Stimulated activated CD8-positive, alpha-beta memory T cell treated with anti-CD3 and anti-CD28 coated beads, Interleukin-12 subunit alpha, Interleukin-12 subunit beta, amount 100 ng/mL, for 4 hours (primary cell): Measurements from ENCODE around the gene P2RX7.
"Not testable (repeated sequence)": the region's sequence is repeated elsewhere in the genome, so short reads cannot be mapped to it uniquely, and the experiment has no call there.

Experiments
- DNase-seq: peaks from one replicate; pipeline ENCODE4 v3.0.0-alpha.2; 2020; ENCODE audit warnings: low read depth

Gene P2RX7

DNA sequence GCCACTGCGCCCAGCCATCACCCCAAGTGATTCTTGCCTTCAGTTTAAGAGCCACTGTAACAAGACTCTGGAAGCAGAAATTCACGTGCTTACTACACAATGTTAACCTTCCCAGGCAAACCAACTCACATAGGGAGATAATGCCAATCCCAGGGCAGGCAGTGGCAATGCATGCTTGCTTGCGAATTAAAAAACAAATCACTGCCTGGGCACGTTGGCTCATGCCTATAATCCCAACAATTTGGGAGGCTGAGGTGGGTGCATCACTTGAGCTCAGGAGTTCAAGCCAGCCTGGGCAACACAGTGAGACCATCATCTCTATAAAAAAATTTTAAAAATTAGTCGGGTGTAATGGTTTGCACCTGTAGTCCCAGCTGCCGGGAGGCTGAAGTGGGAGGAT is 39.5 kb downstream of the P2RX7 start:
- DNase-seq: no peak

GRCh38 chr12:121175383-121176119 is 42.9 kb downstream of the P2RX7 start:
- DNase-seq: no peak

DNA sequence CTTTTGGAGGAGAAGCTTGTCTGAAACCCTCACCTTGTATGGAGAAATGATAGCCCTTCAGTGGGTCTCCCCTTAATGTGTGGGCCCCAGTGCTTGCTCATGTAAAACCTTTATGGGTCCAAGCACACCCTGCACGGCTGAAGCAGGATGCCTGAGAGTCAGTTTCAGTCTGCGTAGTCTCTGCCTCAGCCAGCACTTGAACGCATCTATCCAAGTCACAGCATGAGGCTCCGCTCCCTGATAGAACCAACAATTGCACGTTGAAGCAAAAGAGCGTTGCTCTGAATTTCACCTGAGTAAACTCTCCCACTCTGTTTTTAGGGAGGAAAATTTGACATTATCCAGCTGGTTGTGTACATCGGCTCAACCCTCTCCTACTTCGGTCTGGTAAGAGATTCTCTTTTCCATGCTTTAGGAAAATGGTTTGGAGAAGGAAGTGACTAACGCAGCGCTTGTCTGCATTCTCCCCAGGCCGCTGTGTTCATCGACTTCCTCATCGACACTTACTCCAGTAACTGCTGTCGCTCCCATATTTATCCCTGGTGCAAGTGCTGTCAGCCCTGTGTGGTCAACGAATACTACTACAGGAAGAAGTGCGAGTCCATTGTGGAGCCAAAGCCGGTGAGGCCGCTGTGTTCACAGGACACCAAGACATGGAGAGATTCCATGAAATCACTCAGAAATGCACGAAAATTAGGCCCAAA is 44.3 kb downstream of the P2RX7 start:
- DNase-seq: no peak

- no peak for DNase-seq
Measured at GRCh38 chr12:121181181-121181580, 48.5 kb downstream of the P2RX7 start.

DNA sequence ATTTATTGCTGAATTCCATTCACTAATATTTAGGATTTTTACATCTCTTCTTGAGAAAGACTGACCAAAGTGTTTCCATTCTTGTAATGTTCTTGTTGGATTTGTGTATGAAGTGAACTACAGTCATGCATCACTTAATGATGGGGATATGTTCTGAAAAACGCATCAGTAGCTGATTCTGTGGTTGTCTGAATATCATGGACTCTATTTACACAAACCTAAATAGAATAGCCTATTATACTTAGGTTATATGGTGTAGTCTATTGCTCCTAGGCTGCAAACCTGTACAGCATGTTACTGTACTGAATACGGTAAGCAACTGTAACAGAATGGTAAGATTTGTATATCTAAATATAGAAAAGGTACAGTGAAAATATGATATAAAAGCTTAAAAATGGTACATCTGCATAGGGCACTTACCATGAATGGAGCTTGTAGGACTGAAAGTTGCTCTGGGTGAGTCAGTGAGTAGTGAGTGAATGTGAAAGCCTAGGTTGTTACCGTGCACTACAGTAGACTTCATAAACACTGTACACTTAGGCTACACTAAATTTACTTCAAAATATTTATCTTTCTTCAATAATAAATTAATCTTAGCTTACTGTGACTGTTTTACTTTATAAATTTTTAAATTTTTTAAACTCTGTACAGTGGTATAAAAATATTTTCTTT is 49.7 kb downstream of the P2RX7 start:
- DNase-seq: no peak

GRCh38 chr12:121184425-121184824 is 51.7 kb downstream of the P2RX7 start:
- DNase-seq: no peak

- DNase-seq: no peak
Measured at GRCh38 chr12:121184984-121185889, 52.6 kb downstream of the P2RX7 start.

GRCh38 chr12:121186826-121187225 is 54.1 kb downstream of the P2RX7 start:
- DNase-seq: no peak

- no peak for DNase-seq
Measured at GRCh38 chr12:121187501-121187900, 54.8 kb downstream of the P2RX7 start.

GRCh38 chr12:121188227-121188626 is 55.6 kb downstream of the P2RX7 start:
- DNase-seq: no peak

DNA sequence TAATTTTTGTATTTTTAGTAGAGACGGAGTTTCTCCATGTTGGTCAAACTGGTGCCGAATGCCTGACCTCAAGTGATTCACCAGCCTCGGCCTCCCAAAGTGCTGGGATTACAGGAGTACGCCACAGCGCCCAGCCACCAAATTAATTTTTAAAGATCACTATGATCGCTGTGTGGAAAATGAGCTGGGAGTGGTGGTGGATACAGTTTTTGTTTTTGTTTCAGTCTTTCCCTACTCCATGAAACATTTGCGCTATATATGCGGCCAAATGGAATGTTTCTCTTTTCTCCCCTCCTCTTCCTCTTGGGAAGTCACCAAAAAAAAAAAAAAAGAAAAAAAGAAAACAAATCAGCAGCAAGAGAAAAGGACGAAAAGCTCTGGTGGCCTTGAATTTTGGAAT is 56.5 kb downstream of the P2RX7 start:
- DNase-seq: no peak

- DNase-seq: no peak
Measured at GRCh38 chr12:121189619-121190155, 57.0 kb downstream of the P2RX7 start.

DNA sequence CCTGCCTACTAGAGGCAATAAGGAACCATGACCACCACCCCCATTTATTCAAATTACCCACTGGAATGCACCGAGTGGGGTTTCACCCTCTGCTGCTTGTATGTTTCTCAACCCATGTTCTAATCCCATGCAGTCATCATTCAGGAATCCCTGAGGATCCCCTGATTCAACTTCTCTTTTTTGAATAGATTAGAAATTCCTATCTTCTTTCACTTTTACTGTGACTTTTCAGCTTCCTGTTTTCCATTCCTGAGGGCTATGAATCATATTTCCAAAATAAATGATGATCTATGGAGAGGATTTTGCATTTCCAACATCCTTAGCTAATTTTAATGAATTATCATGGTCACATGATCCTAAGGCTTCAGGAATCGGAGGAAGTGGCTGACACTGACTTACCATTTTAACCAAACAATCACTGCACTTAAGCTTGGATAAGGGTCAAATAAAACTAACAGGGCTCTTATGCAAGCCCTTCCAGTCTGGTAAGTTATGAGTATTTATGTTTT is 57.9 kb downstream of the P2RX7 start:
- DNase-seq: no peak

DNA sequence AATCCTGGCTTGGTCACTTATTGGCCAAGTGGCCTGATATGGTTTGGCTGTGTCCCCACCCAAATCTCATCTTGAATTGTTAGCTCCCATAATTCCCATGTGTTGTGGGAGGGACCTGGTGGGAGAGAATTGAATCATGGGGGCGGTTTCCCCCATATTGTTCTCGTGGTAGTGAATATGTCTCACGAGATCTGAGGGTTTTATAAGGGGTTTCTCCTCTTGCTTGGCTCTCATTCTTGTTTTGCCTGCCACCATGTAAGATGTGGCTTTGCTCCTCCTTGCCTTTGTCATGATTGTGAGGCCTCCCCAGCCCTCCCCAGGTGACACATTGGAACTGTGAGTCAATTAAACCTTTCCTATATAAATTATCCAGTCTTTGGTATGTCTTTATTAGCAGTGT is 58.5 kb downstream of the P2RX7 start:
- DNase-seq: no peak

GRCh38 chr12:121196902-121197301 is 64.2 kb downstream of the P2RX7 start:
- no peak for DNase-seq

GRCh38 chr12:121198949-121199348 is 66.3 kb downstream of the P2RX7 start:
- no peak for DNase-seq

DNA sequence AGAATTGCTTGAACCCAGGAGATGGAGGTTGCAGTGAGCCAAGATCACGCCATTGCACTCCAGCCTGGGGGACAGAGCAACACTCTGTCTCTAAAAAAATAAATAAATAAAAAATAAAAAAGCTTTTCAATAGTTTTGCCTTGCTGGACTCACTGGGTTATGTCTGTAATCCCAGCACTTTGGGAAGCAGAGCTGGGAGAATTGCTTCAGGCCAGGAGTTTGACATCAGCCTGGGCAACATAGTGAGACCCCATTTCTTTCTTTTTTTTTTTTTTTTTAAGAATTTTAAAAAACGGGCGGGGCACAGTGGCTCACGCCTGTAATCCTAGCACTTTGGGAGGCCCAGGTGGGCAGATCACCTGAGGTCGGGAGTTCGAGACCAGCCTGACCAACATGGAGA is 68.5 kb downstream of the P2RX7 start:
- not testable (repeated sequence) for DNase-seq

DNA sequence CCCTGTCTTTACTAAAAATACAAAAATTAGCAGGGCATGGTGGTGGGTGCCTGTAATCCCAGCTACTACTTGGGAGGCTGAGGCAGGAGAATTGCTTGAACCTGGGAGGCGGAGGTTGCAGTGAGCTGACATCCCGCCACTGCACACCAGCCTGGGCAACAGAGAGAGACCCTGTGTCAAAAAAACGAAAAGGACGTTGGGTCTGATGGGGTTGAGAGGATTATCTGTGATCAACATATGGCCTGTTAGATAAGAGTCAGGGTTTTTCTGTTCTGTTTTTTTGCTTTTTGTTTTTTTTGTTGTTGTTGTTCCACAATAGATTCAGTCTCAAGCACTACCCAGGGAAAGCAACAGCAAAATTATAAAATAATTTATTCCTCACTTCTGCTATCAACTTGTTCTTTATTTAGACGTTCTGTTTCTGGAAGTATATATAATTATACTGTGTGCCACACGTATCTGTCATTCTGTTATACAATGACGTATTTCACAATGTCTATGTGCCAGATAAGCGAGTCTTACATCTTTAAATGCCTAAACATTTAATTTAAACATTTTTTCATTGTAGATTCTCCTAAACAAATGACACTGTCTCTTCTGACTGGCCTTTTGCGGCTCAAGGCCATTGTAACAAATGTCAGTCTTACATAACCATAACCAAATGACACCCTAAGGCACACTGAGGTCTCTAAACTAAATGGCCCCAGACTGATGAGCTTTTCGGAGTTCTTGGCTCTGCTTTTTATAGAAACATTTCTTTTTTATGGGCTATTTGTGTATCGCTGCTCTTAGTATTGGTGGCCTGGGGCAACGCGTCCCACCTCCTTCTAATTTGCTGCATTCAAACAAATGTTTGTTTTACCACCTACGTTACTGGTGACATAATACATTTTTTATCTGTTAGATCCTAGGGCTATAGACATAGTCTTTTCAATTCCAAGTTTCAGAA is 70.0 kb downstream of the P2RX7 start:
- DNase-seq: no peak

- DNase-seq: no peak
Measured at GRCh38 chr12:121203482-121203881, 70.8 kb downstream of the P2RX7 start.

GRCh38 chr12:121205491-121205890 is 72.8 kb downstream of the P2RX7 start:
- DNase-seq: no peak
